GM20000 (cell line): ENCODE measurements around the gene NUP93.
"Not testable (repeated sequence)": the region's sequence is repeated elsewhere in the genome, so short reads cannot be mapped to it uniquely, and the experiment has no call there.

ENCODE experiments used
- DNase-seq: peaks from one replicate; pipeline ENCODE4 v3.0.0; 2012; ENCODE audit warnings: low spot score
- CTCF ChIP-seq: IDR thresholded peaks from 2 replicates; pipeline ENCODE4 v1.5.1; 2012; ENCODE audit warnings: mild to moderate bottlenecking, control low read depth; ENCODE audit errors: extremely low read depth, missing control alignments

NUP93 gene

GRCh38 chr16:56878282-56878854 is 148.4 kb downstream of the NUP93 start:
- no peak for DNase-seq
- no peak for TF ChIP-seq CTCF

- no peak for TF ChIP-seq CTCF
- DNase-seq = no peak
These were observed 149.3 kb downstream of the NUP93 start for GRCh38 chr16:56879276-56879675.

- DNase-seq = no peak
- TF ChIP-seq CTCF = no peak
These were observed 150.2 kb downstream of the NUP93 start for GRCh38 chr16:56880176-56880575.

DNA sequence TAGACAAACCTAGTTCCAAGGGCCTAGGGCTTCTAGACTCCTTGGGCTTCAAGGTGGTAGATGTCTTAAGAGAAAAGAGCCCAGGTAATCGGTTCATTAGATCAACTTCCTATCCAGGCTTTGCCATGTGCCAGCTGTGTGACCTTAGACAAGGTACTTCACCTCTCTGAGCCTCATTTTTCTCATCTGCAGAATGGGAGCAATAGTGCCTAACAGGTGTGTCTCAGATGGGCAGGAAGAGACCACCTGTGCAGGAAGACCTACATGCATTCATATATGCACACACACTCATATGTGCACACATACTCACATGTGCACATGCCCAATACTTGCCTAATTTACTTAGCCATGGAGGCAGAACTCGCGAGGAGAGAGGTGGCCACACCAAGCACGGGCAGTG is 150.8 kb downstream of the NUP93 start:
- no peak for DNase-seq
- TF ChIP-seq CTCF = no peak

DNA sequence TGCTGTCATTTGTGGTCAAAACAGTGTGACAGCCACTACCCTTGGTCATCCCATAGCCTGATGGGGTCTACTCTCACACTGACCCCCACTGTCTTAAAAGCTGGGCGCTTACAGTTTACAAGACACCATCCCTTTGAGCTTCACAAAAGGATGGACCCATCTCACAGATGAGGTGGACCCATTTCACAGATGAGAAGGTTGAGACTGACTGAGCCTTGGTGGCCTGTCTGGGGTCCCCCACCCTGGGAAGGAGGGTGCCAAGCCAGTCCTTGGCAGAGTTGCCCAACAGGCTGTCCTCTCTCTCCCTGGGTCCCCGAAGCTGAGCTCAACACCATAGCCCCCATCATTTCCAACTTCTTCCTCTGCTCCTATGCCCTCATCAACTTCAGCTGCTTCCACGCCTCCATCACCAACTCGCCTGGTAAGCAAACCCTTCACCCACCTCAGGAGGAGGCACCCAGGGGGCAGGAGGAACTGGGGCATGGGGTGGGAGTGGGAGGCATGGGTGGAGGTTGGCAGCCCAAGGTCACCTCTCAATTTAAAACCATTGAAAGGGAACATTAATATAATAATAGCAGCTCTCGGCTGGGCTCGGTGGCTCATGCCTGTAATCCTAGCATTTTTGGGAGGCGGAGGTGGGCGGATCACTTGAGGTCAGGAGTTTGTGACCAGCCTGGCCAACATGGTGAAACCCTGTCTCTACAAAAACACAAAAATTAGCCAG is 152.3 kb downstream of the NUP93 start:
- no peak for TF ChIP-seq CTCF
- DNase-seq = no peak

GRCh38 chr16:56883586-56883985 is 153.7 kb downstream of the NUP93 start:
- no peak for TF ChIP-seq CTCF
- DNase-seq = no peak

DNA sequence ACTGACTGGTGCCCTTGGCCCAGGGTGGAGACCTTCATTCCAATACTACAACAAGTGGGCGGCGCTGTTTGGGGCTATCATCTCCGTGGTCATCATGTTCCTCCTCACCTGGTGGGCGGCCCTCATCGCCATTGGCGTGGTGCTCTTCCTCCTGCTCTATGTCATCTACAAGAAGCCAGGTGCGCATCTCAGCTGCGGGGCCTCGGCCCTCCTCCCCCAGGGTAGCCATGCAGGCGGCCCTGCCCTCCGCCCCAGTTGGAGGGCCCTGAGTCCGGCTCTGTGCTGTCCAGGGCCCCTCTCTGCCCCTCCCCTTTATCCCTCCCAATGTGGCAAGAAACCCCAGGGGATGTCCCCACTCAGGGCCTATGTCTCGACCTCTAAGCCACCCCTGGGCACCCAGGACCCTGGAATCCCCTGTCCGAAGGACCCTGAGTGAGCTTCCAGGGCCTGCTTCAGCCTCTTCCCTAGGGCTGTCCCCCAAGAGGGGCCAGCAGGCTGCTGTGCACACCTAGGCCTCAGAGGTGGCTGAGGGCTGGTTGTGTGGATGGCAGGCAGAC is 154.2 kb downstream of the NUP93 start:
- DNase-seq = no peak
- TF ChIP-seq CTCF = no peak

- DNase-seq = not testable (repeated sequence)
These were observed 155.0 kb downstream of the NUP93 start for GRCh38 chr16:56884929-56885328.
